GM12878 (cell line): ENCODE measurements around the gene BDH1. TPM values are rescaled to one million over a fixed set of nuclear protein-coding genes. Genes with fewer than 3 reads are reported as not detected.
A peak's percentile ranks its signal among the peaks of the same experiment; 100 is the strongest.

Experiments
- ATAC-seq: fragments of 200-7000 bp; cut with Tn5 transposase; 3 replicates; pipeline ENCODE4 v1.9.1; 2020; ENCODE audit warnings: mild to moderate bottlenecking, moderate library complexity
- BruUV-seq: library from RNA; stranded (reverse); fragments of 400-500 nt; replicated peaks from 2 replicates; lab custom pipeline; 2021; lab: Mats Ljungman, UMichigan
- CTCF ChIA-PET: fragments of 300-600 bp; sonication (Branson Sonifier 250); formaldehyde crosslinking; extraction: SDS; loops from one replicate; lab custom pipeline; 2021; ENCODE audit warnings: inconsistent platforms; lab: Yijun Ruan, JAX
- POLR2A ChIA-PET: fragments of 350-600 bp; formaldehyde crosslinking; extraction: SDS; loops from one replicate; lab custom pipeline; 2021; ENCODE audit warnings: inconsistent platforms; lab: Charles Lee
- RAD21 ChIA-PET: fragments of 300-600 bp; sonication (Branson Sonifier 250); formaldehyde crosslinking; loops from one replicate; lab custom pipeline; 2023; ENCODE audit warnings: antibody characterized with exemption; ENCODE audit not compliant: unreplicated experiment; lab: Charles Lee
- SMC1A ChIA-PET: fragments of 300-600 bp; sonication (Branson Sonifier 250); formaldehyde crosslinking; loops from one replicate; lab custom pipeline; 2023; ENCODE audit not compliant: unreplicated experiment, uncharacterized antibody; lab: Charles Lee
- DNase-seq: peaks from one replicate; pipeline ENCODE4 v3.0.0-alpha.2; 2011; ENCODE audit warnings: low read depth, low spot score
- FAIRE-seq: peaks from 3 replicates; lab custom pipeline; 2011; peaks lifted over from hg19 to GRCh38; lab: Jason Lieb, UNC
- H2AFZ ChIP-seq: 2 replicates; pipeline ENCODE4 v1.6.0; 2011; ENCODE audit warnings: low read depth, low read length, control low read depth; ENCODE audit not compliant: control insufficient read depth
- H3K27ac ChIP-seq: 2 replicates; pipeline ENCODE4 v1.5.1; 2011; ENCODE audit warnings: control low read depth; ENCODE audit not compliant: control insufficient read depth, insufficient read depth
- H3K27me3 ChIP-seq, 2 experiments: replicated peaks in 1 of 2; 2 replicates each; pipeline versions ENCODE4 v1.6.0 to v1.6.1; 2011; ENCODE audit warnings: low read length in 1 of 2; ENCODE audit not compliant: control insufficient read depth in 2 of 2, insufficient read depth in 2 of 2
- H3K36me3 ChIP-seq, 2 experiments: 2 replicates each; pipeline ENCODE4 v1.5.1; 2011; ENCODE audit warnings: low read length in 1 of 2; ENCODE audit not compliant: control insufficient read depth in 2 of 2, insufficient read depth in 2 of 2
- H3K4me1 ChIP-seq: 2 replicates; pipeline ENCODE4 v1.6.1; 2011; ENCODE audit warnings: mild to moderate bottlenecking, low read length, moderate library complexity, mixed read lengths; ENCODE audit not compliant: control insufficient read depth, insufficient read depth
- H3K4me2 ChIP-seq: 2 replicates; pipeline ENCODE4 v1.6.0; 2011; ENCODE audit warnings: control low read depth; ENCODE audit not compliant: control insufficient read depth, insufficient read depth
- H3K4me3 ChIP-seq: fragments of 200-600 bp; sonication (generic); 2 replicates; pipeline ENCODE4 v1.5.1; 2016
- H3K79me2 ChIP-seq: 2 replicates; pipeline ENCODE4 v1.6.0; 2011; ENCODE audit warnings: low read length; ENCODE audit not compliant: control insufficient read depth, insufficient read depth
- H3K9ac ChIP-seq: 2 replicates; pipeline ENCODE4 v1.8.0; 2011; ENCODE audit warnings: low read length, control low read depth, mixed read lengths; ENCODE audit not compliant: control insufficient read depth, insufficient read depth
- H3K9me3 ChIP-seq: replicated peaks from 3 replicates; pipeline ENCODE4 v1.5.1; 2011; ENCODE audit warnings: mild to moderate bottlenecking, low read length; ENCODE audit not compliant: control insufficient read depth, insufficient read depth
- H4K20me1 ChIP-seq: 2 replicates; pipeline ENCODE4 v1.6.0; 2011; ENCODE audit not compliant: control insufficient read depth, insufficient read depth
- DPF2 ChIP-seq: fragments of 450-650 bp; IDR thresholded peaks from 2 replicates; pipeline ENCODE4 v1.6.1; 2017; ENCODE audit warnings: mild to moderate bottlenecking
- HDAC2 ChIP-seq: fragments of 200-600 bp; sonication (generic); IDR thresholded peaks from 2 replicates; pipeline ENCODE4 v1.6.1; 2017
- IRF4 ChIP-seq: IDR thresholded peaks from 2 replicates; pipeline ENCODE4 v1.6.1; 2011; ENCODE audit warnings: low read depth, low read length
- MYB ChIP-seq: fragments of 150-350 bp; IDR thresholded peaks from 2 replicates; pipeline ENCODE4 v1.6.1; 2014; ENCODE audit warnings: mild to moderate bottlenecking, low read depth, low read length, borderline replicate concordance
- PAX8 ChIP-seq: fragments of 450-650 bp; IDR thresholded peaks from 2 replicates; pipeline ENCODE4 v1.6.1; 2017; ENCODE audit warnings: mild to moderate bottlenecking, moderate library complexity
- POLR2AphosphoS5 ChIP-seq: IDR thresholded peaks from 2 replicates; pipeline ENCODE4 v1.6.1; 2011; ENCODE audit warnings: mild to moderate bottlenecking, low read length, inconsistent platforms
- RAD21 ChIP-seq: IDR thresholded peaks from 2 replicates; pipeline ENCODE4 v1.6.1; 2011; ENCODE audit warnings: mild to moderate bottlenecking, low read depth, low read length, moderate library complexity; ENCODE audit not compliant: insufficient read depth
- RAD51 ChIP-seq: fragments of 450-650 bp; IDR thresholded peaks from 2 replicates; pipeline ENCODE4 v1.6.1; 2016; ENCODE audit warnings: moderate library complexity, mild to moderate bottlenecking, inconsistent platforms
- RUNX3 ChIP-seq: IDR thresholded peaks from 2 replicates; pipeline ENCODE4 v1.6.1; 2012; ENCODE audit warnings: low read length, inconsistent platforms
- SMAD1 ChIP-seq: fragments of 450-650 bp; IDR thresholded peaks from 2 replicates; pipeline ENCODE4 v1.6.1; 2018; ENCODE audit warnings: mild to moderate bottlenecking, low read depth; ENCODE audit not compliant: partially characterized antibody
- SREBF1 ChIP-seq: IDR thresholded peaks from 2 replicates; pipeline ENCODE4 v1.6.1; 2012; ENCODE audit warnings: mild to moderate bottlenecking, low read length
- TCF7 ChIP-seq: IDR thresholded peaks from 2 replicates; pipeline ENCODE4 v1.6.1; 2014; ENCODE audit warnings: antibody characterized with exemption, borderline replicate concordance
- ZNF24 ChIP-seq: fragments of 450-650 bp; IDR thresholded peaks from 2 replicates; pipeline ENCODE4 v1.6.1; 2017; ENCODE audit warnings: antibody characterized with exemption, mild to moderate bottlenecking
- WGBS: methylation state at CpG from one replicate; pipeline ENCODE4 v1.1.6; 2016; ENCODE audit warnings: low lambda C conversion rate; ENCODE audit not compliant: insufficient replicate concordance, insufficient coverage; ENCODE audit errors: missing lambda C conversion rate; 5-methylcytosine and 5-hydroxymethylcytosine counted together
- in situ Hi-C: fragments of 300-500 bp; cut with MboI; formaldehyde crosslinking; loops from 9 replicates; pipeline ENCODE4 v1.14.3; 2018; ENCODE audit warnings: mixed read lengths
- intact Hi-C: fragments of 100-400 bp; cut with micrococcal nuclease; formaldehyde crosslinking; loops from one replicate; pipeline ENCODE4 v1.14.2; 2022; ENCODE audit not compliant: unreplicated experiment
- polyA plus RNA-seq, 11 experiments: library from polyadenylated mRNA; depleted of rRNA in 4 of 11; unstranded in 6 of 11; stranded (reverse) in 5 of 11; fragments of >200 nt; fragmentation: Nextera tagmentation in 4 of 11; fragmentation: Illumina TruSeq in 1 of 11; extraction: Ambion mirVana in 4 of 11; extraction: Trizol in 1 of 11; gene quantifications; 1 replicate in 1 of 11; 2 replicates in 10 of 11; pipeline versions ENCODE4 v1.2.1 to v1.2.3, GENCODE V29; 2011 to 2016; ENCODE audit warnings: inconsistent platforms in 2 of 11, missing spikeins in 2 of 11, low read depth in 1 of 11
- total RNA-seq, 4 experiments: library from RNA; depleted of rRNA in 3 of 4; stranded (reverse); fragments of >200 nt in 3 of 4; fragmentation: Illumina TruSeq in 1 of 4; extraction: Trizol in 1 of 4; gene quantifications; 2 replicates each; pipeline versions ENCODE4 v1.2.1 to v1.2.3, GENCODE V29; 2013 to 2021
- TF ChIP-seq, protein P1 (sequence below): IDR thresholded peaks from 2 replicates; pipeline ENCODE4 v1.6.1; 2011; ENCODE audit warnings: mild to moderate bottlenecking, low read depth, low read length, moderate library complexity; ENCODE audit not compliant: insufficient replicate concordance
- TF ChIP-seq, protein P2 (sequence below): IDR thresholded peaks from 2 replicates; pipeline ENCODE4 v1.6.1; 2011; ENCODE audit warnings: borderline replicate concordance, low read depth, mild to moderate bottlenecking, moderate library complexity, low read length; ENCODE audit not compliant: insufficient read depth, poor library complexity, severe bottlenecking

Gene BDH1
- total and polyA plus RNA-seq, 10 of the 15 experiments (the other 5 are each of a cell fraction or from before 2014, with no cell fraction given) = 11.3 to 84.5 (median 60.3) TPM

DNA sequence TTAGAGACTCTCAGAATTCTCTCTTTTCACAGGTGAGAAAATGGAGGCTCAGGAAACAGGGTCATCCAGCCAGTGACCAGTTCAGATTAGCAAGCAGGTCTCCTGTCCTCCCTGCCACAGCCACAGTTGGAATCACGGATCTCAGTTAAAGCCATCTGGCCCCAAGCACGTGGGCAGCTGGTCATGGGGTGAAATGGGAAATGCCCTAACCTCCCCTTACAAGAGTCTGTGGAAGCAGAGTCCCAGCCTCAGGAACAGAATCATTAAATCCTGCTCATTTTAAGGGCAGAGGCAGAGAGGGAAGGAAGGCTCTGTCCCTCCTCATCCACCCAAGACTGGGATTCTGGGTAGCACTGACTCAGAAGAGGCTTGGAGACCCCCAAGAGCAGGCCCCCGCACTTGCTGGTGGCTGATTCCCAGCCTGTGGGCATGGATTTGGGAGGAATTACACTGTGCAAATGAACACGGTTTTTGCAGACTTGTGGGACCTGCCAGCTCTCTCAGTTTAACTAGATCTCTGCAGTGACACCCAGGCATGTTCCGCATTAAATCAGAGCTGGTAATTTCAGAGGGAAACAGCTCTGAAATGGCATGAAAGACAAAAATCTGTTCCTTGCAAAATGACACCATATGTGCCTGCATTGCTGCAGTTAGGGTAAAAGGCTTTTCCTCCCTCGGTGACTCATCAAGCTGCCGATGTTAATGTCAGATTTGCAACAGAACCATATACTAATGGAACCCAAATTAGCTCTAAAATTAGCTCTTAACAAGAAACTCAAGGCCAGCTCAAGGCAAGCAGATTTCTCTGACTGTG is 89.0 kb downstream of the BDH1 start:
- POLR2A ChIA-PET = no interaction called here
- FAIRE-seq = no peak
- H3K4me2 ChIP-seq = no peak overlapping the region

DNA sequence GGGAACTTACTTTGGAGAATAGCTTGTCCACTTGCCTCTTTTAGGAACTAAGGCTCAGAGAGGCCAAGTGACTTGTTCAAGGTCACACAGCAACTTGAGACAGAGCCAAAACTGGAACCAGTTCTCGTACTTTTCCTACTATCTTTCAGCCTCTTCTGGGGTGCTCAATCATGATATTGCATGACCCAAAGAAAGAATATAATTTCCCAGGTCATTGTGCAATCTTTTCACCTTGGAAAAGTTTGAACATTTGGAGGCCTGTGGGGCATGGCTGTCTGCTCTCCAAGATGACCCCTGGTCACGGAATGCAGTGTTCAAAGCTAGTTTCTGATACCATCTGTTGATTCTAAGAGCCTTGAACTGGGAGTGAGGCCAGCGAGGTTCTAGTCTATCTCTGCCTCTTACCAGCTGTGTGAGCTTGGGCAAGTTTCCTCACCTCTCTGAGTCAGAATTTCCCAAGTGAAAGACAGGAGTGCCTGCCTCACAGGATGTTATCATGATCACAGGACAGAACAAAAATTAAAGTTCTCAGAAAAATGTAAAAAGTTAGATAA is 89.7 kb downstream of the BDH1 start:
- ATAC-seq (no peak), DNase-seq (no peak), FAIRE-seq (no peak)
- H2AFZ ChIP-seq = no peak overlapping the region
- H3K9ac ChIP-seq = no peak overlapping the region
- H3K27ac ChIP-seq = no peak overlapping the region
- H3K27me3 ChIP-seq = peaks cover 0 to 2% of the 10 kb centered on the region in 2 experiments; a peak in 2 of 4 replicates
- no peak overlapping the region for H3K4me2 ChIP-seq
- no peaks in the 10 kb centered on the region for H3K36me3 ChIP-seq
- no TSS peak for BruUV-seq
- in situ Hi-C loops (no loop called here), intact Hi-C loops (no loop called here)
- H3K4me1 ChIP-seq = no peaks in the 10 kb centered on the region
- H3K4me3 ChIP-seq = no peak overlapping the region
- POLR2A ChIA-PET = no interaction called here
- RAD21 ChIA-PET = no interaction called here
- WGBS = 16% methylated on average over 3 of the region's 3 CpGs
- H3K9me3 ChIP-seq = no peaks in the 10 kb centered on the region
- H4K20me1 ChIP-seq = no peaks in the 10 kb centered on the region
- CTCF ChIA-PET = interaction anchor here (1.5 to 1.8 kb wide), 2 partner anchors 12 to 210 kb away, joined by 6 to 8 read pairs; no protein-coding TSS in a partner anchor
- SMC1A ChIA-PET = interaction anchor here (0.5 to 1.6 kb wide), 3 partner anchors 12 to 22 kb away, joined by 3 to 5 read pairs (median 3); no protein-coding TSS in a partner anchor
- no peaks in the 10 kb centered on the region for H3K79me2 ChIP-seq
- TF ChIP-seq TCF7 (no peak), MYB (no peak), ZNF24 (no peak), DPF2 (no peak), HDAC2 (no peak), POLR2AphosphoS5 (no peak), RUNX3 (no peak), PAX8 (no peak), IRF4 (no peak), SMAD1 (no peak)
- TF ChIP-seq, protein P1, sequence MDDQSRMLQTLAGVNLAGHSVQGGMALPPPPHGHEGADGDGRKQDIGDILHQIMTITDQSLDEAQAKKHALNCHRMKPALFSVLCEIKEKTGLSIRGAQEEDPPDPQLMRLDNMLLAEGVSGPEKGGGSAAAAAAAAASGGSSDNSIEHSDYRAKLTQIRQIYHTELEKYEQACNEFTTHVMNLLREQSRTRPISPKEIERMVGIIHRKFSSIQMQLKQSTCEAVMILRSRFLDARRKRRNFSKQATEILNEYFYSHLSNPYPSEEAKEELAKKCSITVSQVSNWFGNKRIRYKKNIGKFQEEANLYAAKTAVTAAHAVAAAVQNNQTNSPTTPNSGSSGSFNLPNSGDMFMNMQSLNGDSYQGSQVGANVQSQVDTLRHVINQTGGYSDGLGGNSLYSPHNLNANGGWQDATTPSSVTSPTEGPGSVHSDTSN = no peak
- TF ChIP-seq, protein P2, sequence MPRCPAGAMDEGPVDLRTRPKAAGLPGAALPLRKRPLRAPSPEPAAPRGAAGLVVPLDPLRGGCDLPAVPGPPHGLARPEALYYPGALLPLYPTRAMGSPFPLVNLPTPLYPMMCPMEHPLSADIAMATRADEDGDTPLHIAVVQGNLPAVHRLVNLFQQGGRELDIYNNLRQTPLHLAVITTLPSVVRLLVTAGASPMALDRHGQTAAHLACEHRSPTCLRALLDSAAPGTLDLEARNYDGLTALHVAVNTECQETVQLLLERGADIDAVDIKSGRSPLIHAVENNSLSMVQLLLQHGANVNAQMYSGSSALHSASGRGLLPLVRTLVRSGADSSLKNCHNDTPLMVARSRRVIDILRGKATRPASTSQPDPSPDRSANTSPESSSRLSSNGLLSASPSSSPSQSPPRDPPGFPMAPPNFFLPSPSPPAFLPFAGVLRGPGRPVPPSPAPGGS = no peak

More for the DNA sequence above, 89.0 kb downstream of the BDH1 start:
- intact Hi-C loops (no loop called here), in situ Hi-C loops (no loop called here)
- Histone ChIP-seq H3K79me2 (no peaks in the 10 kb centered on the region), H3K36me3 (no peaks in the 10 kb centered on the region), H3K4me1 (no peaks in the 10 kb centered on the region), H4K20me1 (no peaks in the 10 kb centered on the region), H3K9ac (no peak overlapping the region), H3K27ac (no peak overlapping the region), H3K4me3 (no peak overlapping the region), H2AFZ (no peak overlapping the region), H3K9me3 (no peaks in the 10 kb centered on the region), H3K27me3 (peaks cover 0 to 2% of the 10 kb centered on the region in 2 experiments; a peak in 2 of 4 replicates)
- DNase-seq (no peak), ATAC-seq (no peak)
- WGBS = 32% methylated on average over 7 of the region's 7 CpGs
- TF ChIP-seq SREBF1 (no peak), RAD21 (no peak), RAD51 (0 out of 2 replicates have a peak, but pooled peaks have one; percentile 31)
- no TSS peak for BruUV-seq
- ChIA-PET SMC1A (interaction anchor here (0.6 to 1.6 kb wide), 5 partner anchors 13 to 320 kb away, joined by 3 to 5 read pairs (median 4); no protein-coding TSS in a partner anchor), RAD21 (interaction anchor here (1.0 kb wide), 1 partner anchor 210 kb away, joined by 3 read pairs; no protein-coding TSS in a partner anchor), CTCF (interaction anchor here (1.5 to 1.8 kb wide), 2 partner anchors 13 to 210 kb away, joined by 6 to 8 read pairs; no protein-coding TSS in a partner anchor)
